K562 (cell line): ENCODE data around the gene AP1M2.

Experiments
- PML ChIP-seq: IDR thresholded peaks from 2 replicates; pipeline ENCODE4 v1.6.1; 2012; ENCODE audit warnings: low read length, inconsistent platforms
- POLR2A ChIP-seq: fragments of 450-650 bp; conservative IDR thresholded peaks from 2 replicates; pipeline ENCODE4 v1.6.1; 2016
- SP1 ChIP-seq: sonication (generic); formaldehyde crosslinking; IDR thresholded peaks from 2 replicates; pipeline ENCODE4 v1.8.1; 2022; ENCODE audit warnings: mild to moderate bottlenecking, missing genetic modification reagents
- SRSF9 ChIP-seq: fragments of 200-400 bp; formaldehyde crosslinking; IDR thresholded peaks from 2 replicates; pipeline ENCODE4 v1.6.1; 2017; ENCODE audit warnings: low read depth, low read length, borderline replicate concordance
- THRAP3 ChIP-seq: fragments of 450-650 bp; IDR thresholded peaks from 2 replicates; pipeline ENCODE4 v1.6.1; 2016; ENCODE audit warnings: mild to moderate bottlenecking, inconsistent platforms, borderline replicate concordance
- ZNF274 ChIP-seq: IDR thresholded peaks from 2 replicates; pipeline ENCODE4 v1.6.1; 2011; ENCODE audit warnings: low read depth, mild to moderate bottlenecking, low read length, moderate library complexity, borderline replicate concordance
- ZNF3 ChIP-seq: fragments of 250-450 bp; sonication (Bioruptor Pico); IDR thresholded peaks from 2 replicates; pipeline ENCODE4 v1.5.0; 2021; ENCODE audit warnings: mild to moderate bottlenecking, moderate library complexity

DNA sequence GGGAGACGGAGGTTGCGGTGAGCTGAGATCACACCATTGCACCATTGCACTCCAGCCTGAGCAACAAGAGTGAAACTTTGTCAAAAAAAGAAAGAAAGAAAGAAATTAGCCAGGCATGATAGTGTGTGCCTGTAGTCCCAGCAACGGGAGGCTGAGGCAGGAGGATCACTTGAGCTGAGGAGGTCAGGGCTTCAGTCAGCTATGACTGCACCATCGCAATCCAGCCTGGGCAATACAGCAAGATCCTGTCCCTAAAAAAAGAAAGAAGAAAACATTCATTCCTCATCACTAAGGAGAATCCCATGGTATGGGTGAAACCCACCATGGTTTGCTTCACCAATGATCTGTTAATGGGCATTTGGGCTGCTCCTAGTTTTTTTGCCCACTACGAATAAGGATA, 13.0 kb upstream of the AP1M2 start:
- no peak for TF ChIP-seq THRAP3
- no peak for TF ChIP-seq SP1 (CRISPR knock-in tag)
- no peak for TF ChIP-seq PML
- TF ChIP-seq SRSF9, result no peak
- TF ChIP-seq POLR2A, result no peak
- TF ChIP-seq ZNF274, result no peak
- TF ChIP-seq ZNF3 (CRISPR knock-in tag), result no peak
